NCI-H2081 (cell line): ENCODE data around the gene EIF4G3.
"Not testable (repeated sequence)": the region's sequence is repeated elsewhere in the genome, so short reads cannot be mapped to it uniquely, and the experiment has no call there.

Source experiments
- DNase-seq, 2 experiments: peaks; one replicate each; lab custom pipeline; 2025; lab: John Stamatoyannopoulos, UW

The EIF4G3 gene

DNA sequence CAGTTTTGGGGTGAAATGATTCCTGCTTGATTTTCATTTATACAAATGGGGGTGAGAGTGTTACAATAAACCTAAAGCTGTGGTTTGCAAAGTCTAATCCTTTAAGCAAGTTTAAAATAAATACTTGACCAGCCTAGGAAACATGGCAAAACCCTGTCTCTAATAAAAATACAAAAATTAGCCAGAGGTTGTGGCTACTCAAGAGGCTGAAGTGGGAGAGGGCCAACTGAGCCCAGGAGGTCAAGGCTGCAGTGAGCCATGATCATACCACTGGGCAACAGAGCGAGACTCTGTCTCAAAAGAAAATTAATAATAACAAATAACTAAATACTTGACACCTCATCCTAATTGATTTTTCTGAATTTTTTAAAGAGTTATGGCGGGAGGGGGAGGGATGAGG is 110.8 kb downstream of the EIF4G3 start:
- DNase-seq, result no peak

DNA sequence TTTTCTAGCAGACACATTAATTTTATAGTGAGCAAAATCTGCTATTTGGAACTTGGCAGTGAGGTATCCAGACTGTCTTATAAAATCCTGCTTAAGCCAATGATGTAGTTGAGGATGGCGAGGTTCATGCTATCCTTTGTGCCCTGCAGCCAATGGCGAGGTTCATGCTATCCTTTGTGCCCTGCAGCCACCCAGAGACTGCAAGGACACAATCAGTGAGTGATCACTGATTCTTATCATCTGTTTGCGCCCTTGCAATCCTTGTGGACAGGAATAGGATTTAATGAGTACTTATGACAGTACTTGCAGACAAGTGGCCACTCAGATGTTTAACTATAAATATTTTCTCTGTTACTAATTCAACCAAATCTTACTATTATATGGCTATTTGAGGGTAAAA is 112.6 kb downstream of the EIF4G3 start:
- DNase-seq, result no peak

DNA sequence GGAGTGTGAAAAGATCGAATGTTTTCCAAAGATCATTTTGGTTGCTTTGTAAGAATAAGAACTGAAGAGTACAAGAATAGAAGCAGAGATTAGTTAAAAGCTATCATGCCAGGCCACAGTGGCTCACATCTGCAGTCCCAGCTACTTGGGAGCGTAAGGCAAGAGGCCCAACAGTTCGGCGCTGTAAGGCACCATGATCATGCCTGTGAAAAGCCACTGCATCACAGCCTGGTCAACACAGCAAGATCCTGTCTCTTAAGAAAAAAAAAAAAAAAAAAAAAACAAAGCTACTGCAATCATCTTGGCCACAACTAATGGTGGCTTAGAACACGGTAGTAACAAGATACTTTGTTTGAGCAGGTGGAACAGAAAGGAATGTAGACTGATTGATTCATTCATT is 116.2 kb downstream of the EIF4G3 start:
- no peak for DNase-seq

DNA sequence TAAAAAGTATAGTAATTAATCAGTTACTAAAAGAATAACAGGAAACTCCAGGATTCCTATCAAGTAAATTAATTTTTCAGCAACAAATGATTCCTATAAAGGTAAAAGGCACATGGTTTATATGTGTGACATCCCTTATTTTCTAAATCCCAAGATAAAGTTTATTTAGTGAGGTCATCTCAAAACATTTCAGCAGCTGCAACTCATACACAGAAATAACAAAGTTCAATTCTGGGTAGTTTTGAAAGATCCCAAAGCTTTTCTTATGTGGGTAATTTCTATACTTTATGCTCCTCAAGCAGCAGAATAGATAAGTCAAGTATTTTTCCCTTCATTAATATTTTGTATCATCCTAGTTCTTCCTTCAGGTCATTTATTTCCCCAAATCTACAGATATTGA is 117.7 kb downstream of the EIF4G3 start:
- no peak for DNase-seq

DNA sequence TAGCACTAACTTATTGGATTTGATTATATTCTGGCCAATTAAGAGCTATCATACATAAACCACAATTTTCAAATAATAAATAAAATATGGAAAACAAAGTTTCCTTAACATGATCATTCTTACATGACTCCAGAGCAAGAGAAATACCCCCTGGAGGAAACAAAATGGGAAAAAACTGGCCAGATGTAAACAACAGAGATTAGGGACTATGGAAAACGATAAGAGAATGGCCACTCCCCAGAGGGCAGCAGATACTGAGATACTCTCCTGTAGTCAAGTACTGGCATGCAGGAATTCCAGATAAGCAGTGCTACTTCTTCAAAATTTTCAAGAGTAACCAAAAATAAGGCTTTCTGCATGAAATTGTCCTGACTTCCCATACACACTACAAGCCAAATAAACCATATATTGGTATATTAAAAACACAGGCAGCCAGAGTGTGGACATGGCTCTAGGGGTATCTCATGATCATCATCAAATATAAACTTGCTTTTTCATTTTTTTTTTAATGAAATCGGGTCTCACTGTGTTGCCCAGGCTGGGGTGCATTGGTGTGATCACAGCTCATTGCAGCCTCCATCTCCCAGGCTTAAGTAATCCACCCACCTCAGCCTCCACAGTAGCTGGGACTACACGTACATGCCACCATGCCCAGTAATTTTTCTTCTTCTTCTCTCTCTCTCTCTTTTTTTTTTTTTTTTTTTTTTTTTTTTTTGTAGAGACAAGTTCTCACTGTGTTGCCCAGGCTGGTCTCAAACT is 118.5 kb downstream of the EIF4G3 start:
- no peak for DNase-seq

DNA sequence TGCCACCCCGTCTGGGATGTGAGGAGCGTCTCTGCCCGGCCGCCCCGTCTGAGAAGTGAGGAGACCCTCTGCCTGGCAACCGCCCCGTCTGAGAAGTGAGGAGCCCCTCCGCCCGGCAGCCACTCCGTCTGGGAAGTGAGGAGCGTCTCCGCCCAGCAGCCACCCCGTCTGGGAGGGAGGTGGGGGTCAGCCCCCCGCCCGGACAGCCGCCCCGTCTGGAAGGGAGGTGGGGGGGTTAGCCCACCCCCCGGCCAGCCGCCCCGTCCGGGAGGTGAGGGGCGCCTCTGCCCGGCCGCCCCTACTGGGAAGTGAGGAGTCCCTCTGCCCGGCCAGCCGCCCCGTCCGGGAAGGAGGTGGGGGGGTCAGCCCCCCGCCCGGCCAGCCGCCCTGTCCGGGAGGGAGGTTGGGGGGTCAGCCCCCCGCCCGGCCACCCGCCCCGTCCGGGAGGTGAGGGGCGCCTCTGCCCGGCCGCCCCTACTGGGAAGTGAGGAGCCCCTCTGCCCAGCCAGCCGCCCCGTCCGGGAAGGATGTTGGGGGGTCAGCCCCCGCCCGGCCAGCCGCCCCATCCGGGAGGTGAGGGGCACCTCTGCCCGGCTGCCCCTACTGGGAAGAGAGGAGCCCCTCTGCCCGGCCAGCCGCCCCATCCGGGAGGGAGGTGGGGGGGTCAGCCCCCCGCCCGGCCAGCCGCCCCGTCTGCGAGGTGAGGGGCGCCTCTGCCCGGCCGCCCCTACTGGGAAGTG is 123.3 kb downstream of the EIF4G3 start:
- DNase-seq, result not testable (repeated sequence)

DNA sequence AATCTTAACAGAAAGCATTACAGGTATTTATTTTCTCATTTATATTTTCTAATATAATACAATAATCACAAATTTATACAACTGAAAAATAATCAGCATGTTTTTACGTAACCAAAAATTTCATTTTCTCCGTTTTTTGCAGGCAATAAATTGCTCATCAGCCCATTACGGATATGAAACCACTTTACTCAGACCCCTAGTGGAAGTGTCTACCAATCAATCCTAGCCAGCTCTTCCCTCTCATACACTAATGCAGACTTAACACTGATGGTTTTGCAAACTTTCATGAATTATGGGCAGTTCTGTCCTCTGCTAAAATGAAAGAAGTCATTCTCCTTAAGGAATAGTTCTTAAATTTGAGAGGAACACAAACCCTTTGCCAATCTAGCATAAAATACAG is 124.7 kb downstream of the EIF4G3 start:
- DNase-seq, result no peak

DNA sequence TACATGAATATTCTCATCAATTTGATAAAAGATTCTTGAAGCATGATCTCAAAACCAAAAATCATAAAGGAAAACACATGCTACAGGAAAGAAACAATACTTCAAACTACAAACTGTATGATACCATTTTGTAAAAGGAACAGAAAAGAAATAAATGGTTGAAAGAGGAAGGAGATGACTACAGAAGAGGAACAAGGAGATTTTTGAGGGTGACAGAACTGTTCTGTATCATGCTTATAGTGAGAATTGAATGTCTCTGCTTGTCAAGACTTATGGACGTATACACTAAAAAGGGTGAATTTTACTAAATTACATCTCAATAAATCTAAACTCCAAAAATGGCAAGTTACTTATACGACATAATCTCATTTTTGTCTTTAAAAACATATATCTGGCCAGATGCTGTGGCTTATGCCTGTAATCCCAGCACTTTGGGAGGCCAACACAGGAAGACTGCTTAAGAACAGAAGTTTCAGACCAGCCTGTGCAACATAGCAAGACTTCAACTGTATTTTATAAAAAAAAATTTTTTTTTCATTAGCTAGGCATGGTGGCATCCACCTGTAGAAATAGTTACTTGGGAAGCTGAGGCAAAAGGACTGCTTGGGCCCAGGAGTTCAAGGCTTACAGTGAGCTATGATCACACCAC is 125.4 kb downstream of the EIF4G3 start:
- no peak for DNase-seq

DNA sequence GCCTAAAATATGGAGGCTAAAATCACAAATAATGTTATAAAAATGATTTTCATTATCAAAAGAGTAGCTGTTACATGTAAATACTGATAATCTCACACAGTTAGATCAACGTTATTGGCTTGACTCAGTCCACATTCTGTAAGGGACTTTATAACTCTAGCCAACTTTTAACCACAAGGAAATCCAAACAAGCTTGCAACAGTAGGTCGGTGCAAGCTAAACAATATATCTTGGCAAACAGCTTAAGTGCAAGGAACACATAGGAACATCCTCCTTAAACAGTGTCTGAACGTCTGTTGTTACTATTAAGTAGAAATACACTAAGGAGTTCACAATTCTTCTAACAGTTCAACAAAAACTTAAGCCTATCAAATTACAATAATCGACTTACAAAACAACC is 126.7 kb downstream of the EIF4G3 start:
- no peak for DNase-seq

DNA sequence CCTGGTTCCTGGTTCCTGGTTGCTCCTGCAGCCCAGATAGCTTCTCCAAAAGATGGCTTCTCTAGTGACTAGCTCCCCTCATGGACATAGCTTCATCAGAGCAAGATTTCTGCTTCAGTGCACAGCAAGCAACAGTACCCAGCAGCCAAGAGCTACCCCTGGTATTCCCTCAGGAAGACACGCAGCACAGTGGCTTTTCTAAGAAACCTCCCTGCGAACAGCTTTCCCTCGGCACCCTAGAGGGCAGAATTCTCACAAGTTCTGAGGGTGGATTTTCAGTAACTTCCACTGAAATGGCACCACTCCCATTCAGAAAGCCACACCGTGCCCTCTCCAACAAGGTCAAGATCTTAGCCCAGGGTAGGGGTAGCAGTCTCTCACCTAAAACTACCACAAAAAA is 128.2 kb downstream of the EIF4G3 start:
- DNase-seq, result no peak

DNA sequence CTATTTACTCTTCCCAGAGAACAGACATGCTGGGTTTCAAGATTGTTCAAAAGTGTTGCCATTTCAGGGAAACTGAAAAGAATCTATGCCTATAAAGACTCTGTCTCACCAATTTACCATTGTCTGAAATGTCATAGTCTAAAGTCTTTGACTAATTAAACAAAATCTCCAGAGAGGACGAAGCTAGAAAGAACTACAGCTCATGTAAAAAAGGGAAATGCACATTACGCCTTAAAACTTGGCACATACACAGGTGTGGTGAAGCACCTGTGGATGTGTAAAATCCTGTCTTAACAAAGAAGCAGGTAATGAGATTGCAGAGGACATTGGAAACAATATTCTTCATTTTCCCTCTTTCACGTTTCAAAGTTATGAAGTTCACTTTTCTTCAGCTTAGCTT is 130.6 kb downstream of the EIF4G3 start:
- no peak for DNase-seq

DNA sequence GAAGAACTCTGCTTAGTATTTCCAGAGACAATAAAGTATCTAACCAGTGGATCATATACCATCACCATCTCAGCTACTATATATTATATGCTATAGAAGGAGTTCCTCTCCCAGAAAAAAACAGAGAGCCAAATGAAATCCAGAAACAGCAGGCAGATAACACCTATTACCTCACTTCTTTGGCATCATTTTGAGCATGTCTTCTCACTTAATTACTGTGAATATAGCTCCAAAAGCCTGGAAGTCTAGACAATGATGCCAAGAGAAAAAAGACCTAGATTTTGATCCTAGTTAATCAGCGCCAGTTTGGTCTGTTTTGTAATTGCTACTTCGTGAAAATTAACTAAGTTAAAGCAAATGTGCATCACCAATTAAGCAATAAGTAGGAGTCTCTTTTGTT is 131.3 kb downstream of the EIF4G3 start:
- no peak for DNase-seq

DNA sequence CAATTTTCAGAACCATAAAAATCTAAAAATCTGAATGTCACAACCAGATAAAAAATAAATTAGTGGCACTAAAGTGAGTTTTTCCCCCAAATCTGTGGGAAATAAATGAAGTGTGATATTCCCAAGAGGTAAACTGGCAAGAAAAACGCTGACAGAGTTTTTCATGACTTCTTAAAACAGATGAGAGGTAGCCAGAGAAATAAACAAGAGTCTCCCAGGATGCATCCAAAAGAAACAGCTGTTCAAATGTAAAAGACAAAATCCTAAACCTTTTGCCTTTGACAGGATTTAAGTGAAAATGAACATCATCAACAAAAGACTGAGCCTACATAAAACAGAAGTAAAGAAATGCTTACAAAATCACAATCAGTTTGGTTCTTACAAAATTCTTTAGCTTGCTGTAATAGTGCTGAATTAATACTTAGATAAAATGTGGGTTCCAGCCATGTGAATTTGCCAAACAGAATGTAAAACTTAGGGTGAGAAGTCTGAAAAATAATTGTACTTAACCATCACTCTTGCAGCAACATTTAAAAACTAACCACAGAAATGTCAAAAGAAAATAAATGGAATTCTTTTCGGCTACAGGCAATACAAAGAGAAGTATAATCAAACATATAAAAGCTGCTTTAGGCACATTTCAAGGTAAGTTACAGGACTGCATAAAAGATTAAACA is 133.6 kb downstream of the EIF4G3 start:
- no peak for DNase-seq

DNA sequence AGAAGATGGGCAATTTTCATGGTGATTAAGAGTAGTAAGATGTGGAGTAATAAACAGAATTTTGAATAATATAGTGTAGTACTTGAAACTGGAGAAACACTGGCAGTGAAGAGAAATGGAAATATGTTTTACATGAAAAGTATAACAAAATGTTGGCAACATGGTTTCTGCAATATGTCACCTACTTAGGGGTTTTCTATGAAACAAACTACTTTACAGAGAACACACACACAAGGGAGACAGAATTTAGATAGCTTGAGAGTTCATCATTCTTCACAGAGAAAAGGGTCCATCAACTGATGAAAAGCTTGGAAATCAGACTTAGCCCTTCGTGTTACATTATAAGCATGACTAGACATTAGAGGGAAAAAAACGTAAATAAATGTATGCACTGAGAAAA is 135.2 kb downstream of the EIF4G3 start:
- DNase-seq, result no peak

DNA sequence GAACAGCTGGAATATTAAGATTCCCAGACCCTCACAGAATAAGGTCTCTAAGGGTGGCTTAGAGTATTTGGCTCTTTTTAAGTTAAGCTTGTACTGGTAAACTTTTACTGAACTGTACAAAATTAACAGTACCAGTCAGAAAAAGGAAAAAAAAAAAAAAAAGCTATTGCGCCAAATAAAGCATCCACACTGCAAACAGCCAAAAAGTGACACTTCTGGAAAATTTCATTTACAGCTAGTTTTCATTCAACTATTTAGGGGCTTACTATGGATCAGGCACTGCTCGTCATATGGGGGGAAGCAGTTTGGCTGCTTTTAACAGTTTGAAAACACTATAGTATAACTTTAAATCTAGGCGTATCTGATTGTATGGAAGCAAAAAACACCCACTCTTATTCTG is 139.6 kb downstream of the EIF4G3 start:
- no peak for DNase-seq

DNA sequence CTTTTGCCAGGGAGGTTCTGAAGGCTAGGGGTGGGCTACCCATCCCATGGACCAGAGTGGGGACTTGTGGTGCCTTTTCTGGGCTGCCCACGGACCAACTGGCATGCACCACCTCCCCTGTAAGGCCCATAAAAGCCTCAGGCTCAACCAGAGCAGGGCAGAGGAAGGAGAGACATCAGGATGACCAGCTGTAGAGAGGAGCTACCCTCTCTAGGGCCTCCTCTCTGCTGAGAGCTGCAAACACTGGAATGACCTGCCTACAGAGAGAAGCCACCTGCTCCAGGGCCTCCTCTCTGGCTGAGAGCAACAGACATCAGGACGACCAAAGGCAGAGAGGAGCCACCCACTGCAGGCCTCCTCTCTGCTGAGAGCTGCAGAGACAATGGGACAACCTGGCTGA is 140.9 kb downstream of the EIF4G3 start:
- DNase-seq, result no peak

DNA sequence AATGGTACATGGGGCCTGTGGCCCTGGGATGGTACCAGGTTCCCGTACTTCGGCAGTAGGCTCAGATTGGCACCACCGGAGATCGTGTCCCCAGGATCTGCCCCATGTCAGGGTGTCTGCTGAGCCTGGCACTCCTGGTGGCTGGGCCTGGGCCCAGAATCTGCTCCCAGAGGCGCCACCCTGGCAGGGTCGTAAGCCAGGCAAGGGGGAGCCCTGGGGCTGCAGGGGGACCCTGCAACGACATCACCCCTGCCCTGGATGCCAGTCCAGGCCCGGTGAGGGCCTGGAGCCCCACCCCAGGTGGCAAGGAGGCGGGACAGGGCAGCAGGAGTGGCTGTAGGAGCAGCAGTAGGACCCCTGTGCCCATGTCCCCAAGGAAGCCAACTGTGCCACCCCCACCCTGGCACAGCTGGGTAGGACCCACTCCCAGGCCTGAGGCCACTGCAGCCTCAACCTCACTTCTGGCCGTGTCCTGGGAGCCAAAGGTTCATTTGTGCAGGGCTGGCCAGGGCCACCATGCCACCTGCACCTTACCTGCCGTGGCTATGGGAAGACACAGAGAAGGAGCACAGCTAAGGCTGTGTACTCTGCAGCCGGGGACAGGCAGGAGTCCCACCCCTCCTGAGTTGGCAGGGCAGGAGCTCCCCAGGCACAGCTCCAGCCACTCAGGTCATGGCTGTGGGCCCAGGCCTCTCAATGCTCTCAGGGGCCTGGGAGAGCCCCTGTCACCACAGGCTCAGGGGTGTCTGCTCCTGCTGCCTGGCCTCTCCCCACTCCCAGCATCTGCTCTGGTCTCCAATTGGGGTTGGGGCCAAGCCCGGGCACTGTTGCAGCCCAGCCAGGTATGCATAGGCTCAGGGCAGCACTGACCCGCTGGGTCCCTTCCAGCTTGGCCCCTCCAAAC is 141.7 kb downstream of the EIF4G3 start:
- no peak for DNase-seq

DNA sequence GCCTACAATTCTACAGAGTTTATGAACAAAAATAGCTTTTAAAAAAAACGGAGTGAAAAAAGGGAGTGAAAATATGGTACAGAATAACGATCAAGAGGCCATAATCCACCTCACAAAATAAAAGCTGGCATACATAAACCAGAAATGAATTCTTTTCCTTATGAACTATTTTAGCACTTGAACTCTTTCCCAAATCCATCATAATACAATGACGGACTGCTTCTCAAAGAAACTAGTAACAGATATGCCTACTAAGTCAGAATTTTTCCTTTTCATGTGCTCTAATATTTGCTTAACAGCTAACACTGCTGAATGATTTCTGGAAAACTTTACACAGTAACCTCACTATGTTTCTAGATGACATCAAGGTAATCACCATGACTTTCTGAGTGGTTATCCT is 144.0 kb downstream of the EIF4G3 start:
- no peak for DNase-seq

DNA sequence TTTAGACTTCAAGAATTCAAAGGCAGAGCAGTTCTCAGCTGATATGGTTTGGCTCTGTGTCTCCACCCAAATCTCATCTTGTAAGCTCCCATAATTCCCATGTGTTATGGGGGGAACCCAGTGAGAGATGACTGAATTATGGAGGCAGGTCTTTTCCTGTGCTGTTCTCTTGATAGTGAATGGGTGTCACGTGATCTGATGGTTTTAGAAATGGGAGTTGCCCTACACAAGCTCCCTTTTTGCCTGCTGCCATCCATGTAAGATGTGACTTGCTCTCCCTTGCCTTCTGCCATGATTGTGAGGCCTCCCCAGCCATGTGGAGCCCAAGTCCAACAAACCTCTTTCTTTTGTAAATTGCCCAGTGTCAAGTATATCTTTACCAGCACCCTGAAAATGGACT is 146.5 kb downstream of the EIF4G3 start:
- DNase-seq, result no peak

DNA sequence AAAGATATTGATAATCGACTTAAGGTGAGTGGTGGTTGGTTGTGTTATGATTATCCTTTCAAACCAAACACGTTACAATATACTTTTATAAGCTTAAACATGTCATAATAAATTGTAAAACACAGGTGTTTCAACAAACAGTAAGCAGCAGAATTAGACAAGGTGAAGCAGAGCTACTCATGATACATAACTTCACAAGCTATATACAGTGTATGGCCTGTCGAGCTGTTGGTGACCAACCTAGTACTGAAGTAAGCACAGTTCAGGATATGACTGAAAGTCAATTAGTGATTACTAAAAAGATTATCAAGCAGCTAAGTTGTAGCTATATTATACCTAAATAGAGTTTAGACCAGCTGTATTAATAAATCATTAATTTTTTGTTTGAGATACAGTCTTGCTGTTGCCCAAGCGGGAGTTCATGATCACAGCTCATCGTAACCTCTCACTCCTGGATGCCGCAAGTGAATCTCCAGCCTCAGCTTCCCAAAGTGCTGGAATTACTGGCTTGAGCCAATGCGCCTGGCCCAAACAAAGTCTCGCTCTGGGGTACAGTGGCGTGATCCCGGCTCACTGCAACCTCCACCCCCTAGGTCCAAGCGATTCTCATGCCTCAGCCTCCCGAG is 148.1 kb downstream of the EIF4G3 start:
- DNase-seq, result no peak

DNA sequence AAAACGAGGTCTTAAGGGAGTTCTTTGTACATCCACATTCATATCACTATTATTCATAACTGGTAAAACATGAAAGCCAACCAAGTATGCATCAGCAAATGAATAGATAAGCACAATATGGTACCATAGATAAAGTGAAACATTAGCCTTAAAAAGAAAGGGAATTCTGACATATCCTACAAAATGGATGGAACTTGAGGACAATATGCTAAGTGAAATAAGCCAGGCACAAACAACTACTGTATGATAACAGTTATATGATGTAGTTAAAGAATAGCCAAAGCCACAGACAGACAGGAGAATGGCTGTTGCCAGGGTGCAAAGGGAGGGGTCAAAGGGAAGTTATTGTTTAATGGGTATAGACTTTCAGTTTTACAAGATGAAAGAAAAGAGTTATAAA is 148.9 kb downstream of the EIF4G3 start:
- DNase-seq, result no peak
